LNCAP (cell line): ENCODE measurements around the gene AMN.

Source experiments
- TF ChIP-seq, protein P1 (sequence below): fragments of 450-650 bp; IDR thresholded peaks from 2 replicates; pipeline ENCODE4 v1.5.1; 2017; ENCODE audit warnings: mild to moderate bottlenecking

Gene AMN

DNA sequence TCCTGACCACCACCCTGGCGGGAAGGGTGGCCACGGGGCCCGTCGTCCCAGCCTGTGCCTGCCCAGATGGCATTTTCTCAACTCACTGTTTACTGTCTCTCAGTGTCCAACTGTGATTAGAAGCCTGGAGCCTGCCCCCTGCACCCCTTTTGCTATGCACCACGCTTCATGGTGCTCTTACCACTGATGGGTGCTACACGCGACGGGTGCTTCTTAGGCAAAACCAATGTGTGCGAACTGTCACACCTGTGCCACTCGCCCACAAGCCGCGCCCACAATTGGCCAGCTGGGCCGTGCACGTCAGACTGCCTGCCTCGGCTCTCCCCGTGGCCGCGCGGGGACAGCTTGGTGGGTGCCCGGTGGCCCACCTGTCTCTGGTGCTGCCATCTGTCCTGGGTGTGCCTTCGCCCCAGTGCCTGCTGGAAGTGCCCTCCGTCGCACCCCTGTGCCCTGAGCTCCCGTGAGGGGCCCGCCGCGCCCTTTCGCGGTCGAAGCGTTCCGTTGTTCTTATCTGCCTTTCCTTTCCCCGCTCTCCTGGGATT lies 15.1 kb upstream of the AMN start:
- TF ChIP-seq, protein P1, sequence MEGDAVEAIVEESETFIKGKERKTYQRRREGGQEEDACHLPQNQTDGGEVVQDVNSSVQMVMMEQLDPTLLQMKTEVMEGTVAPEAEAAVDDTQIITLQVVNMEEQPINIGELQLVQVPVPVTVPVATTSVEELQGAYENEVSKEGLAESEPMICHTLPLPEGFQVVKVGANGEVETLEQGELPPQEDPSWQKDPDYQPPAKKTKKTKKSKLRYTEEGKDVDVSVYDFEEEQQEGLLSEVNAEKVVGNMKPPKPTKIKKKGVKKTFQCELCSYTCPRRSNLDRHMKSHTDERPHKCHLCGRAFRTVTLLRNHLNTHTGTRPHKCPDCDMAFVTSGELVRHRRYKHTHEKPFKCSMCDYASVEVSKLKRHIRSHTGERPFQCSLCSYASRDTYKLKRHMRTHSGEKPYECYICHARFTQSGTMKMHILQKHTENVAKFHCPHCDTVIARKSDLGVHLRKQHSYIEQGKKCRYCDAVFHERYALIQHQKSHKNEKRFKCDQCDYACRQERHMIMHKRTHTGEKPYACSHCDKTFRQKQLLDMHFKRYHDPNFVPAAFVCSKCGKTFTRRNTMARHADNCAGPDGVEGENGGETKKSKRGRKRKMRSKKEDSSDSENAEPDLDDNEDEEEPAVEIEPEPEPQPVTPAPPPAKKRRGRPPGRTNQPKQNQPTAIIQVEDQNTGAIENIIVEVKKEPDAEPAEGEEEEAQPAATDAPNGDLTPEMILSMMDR = no peak

DNA sequence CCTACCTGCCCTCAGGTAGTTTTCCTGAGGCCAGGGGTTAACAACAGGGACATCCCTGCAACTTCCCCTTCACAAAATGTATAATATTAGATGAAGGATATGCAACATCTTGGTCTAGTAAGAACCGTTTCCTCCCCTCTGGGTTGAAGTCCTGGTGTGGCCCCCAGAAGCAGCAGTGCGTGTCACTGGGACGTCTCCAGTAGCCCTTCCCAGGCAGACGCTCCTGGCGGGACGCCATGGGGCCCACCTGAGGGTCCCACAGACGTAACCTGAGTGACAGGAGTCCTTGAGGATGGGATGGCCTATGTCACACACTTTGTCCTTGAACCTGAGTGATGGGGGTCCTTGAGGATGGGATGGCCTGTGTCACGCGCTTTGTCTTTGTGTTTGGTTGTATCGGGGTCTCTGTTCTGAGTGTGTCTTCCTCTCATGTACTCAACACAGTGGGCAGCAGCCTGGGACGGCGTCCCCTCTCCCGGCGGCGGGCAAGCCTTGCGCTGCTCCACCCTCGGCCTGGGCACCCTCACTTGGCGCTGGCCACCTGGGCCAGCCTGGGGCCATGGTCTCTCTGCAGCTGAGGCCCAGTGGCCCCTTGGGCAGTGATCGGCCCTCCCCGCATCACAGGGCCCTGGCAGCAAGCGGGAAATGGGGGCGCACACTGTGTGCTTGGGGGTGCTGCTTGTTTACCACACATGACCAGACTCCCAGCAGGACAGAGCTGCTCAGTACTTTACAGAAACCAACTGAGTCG lies 14.3 kb upstream of the AMN start:
- TF ChIP-seq, protein P1 = no peak

DNA sequence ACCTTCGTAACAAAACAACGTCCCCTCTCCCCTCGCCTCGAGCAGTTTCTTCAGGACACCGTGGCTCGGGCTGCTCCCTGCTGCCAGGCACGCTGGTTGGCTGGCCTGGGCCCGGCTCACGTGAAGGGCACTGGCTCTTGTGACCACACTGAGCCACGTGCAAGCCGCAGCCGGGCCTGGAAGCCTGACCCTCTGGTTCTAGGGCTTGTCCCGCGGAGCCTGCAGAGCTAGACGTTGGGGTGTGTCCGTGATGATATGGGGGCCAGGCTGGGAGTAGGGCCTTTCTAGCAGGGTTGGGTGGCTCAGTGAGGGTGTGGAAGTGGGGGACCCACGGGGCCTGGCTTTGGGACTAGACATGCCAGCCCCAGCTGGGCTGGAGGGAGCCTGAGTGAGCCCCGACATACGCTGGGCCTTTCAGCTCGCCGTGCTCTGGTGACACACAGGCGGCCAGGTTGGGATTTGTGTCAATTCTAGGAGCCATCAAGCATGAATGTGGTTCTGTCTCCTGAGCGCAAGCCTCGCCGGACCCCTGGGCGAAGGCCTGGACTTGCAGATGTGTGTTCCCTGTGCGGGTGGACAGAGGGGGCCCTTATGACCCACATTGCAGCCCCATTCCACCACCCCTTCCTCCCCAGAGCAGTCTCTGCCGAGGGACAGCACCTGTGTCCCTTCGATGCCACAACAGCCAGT lies 13.6 kb upstream of the AMN start:
- TF ChIP-seq, protein P1 = no peak

DNA sequence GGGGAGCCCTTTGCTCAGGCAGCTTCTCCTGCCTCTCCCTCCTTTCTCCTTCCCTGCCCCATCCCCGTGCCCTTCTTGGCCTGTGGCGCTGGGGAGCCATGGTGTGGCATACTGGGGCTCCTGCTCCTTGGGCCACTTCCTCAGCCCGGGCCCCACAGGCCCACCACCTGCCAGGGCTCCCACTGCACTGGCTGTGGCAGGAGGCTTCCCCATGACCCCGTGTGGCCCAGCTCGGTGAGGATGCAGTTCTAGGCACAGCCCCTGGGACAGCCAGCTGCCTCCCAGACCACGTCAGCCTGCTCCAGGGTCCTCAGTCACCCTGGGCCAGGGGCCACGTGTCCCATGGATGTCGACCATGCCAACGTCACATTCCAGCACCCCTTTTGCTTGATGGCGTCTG lies 13.0 kb upstream of the AMN start:
- TF ChIP-seq, protein P1 = no peak

DNA sequence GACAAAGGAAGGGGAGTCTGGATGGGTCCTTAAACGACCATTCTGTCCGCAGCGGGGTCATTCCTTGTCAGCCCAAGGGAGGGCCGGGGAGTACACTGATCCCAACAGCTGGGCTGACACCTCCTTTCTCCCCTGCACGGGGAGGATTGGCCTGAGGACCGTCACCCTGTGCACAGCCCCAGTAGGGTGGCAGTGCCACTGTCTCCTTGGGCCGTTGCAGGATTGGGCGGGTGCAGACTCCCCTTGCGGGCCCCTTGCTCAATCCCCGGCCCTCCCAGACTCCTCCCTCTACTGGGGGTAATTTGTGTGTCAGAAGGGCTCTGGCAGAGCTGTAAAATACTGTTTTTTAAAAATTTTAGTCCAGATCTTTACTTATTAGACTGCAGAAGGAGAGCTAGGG lies 12.6 kb upstream of the AMN start:
- TF ChIP-seq, protein P1 = no peak

DNA sequence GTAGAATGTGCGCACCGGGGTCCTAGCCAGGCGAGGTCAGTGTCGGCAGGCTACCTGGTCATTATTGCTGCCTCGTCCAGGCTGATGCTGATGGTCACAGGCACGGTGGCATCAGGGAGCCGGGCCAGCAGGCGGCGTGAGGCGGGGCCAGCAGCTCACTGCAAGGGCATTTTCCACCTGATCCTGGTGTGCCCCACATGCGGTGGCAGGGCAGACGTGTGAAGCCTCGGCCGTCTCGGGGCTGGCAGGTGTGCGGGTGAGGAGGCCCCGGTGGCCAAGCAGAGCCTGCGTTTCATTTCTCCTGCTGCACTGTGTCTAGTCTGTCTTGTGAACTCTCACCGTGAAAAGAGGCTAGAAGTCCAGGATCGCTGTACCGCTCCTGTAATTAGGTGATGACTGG lies 12.0 kb upstream of the AMN start:
- TF ChIP-seq, protein P1 = no peak

DNA sequence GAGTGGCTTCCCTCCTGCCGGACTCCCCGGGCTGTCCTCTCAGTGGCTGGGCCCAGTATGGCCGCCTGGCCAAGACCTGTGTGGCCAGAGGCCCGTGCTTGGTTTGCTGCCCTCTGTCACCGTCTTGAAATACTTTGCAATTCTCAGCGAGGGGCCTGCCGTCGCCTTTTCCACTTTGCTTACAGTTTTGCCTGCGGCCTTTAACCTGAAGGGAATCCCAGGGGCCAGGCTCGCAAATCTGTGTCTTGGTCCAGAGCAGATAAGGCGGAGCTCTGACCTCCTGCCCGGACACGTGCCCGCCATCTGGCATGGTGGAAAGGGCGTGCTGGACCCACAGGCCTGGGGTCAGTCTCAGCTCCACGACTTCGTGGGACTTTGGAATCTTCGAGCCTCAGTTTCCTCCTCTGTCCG lies 10.9 kb upstream of the AMN start:
- TF ChIP-seq, protein P1 = no peak
